Activated CD8-positive, alpha-beta memory T cell treated with anti-CD3 and anti-CD28 coated beads for 1 hour (primary cell): Measurements from ENCODE around the gene TTYH2.
"Not testable (repeated sequence)": the region's sequence is repeated elsewhere in the genome, so short reads cannot be mapped to it uniquely, and the experiment has no call there.

Source experiments
- DNase-seq, 2 donors: peaks; one replicate each; pipeline ENCODE4 v3.0.0-alpha.2; 2020; ENCODE audit warnings: low read depth in 1 of 2; ENCODE audit errors: extremely low read depth in 1 of 2

The TTYH2 gene

GRCh38 chr17:74212913-74213791 is at the start of gene TTYH2:
TTYH2 (plus strand) TSS chr17:74213571; CDS start chr17:74213588, 17 bp downstream.
- peak; percentile 18 to 56 for DNase-seq

GRCh38 chr17:74163836-74164235 is 49.5 kb upstream of the TTYH2 start:
- no peak for DNase-seq

- DNase-seq: no peak
Observed at GRCh38 chr17:74164446-74165045, 48.8 kb upstream of the TTYH2 start.

GRCh38 chr17:74165797-74166365 is 47.5 kb upstream of the TTYH2 start:
- no peak for DNase-seq

GRCh38 chr17:74170924-74171323 is 42.4 kb upstream of the TTYH2 start:
- DNase-seq: no peak

- no peak for DNase-seq
Observed at GRCh38 chr17:74172700-74173099, 40.7 kb upstream of the TTYH2 start.

- no peak for DNase-seq
Observed at GRCh38 chr17:74176546-74177001, 36.8 kb upstream of the TTYH2 start.

- no peak for DNase-seq
Observed at GRCh38 chr17:74177018-74177450, 36.3 kb upstream of the TTYH2 start.

GRCh38 chr17:74179576-74179975 is 33.8 kb upstream of the TTYH2 start:
- DNase-seq: no peak

- no peak for DNase-seq
Observed at GRCh38 chr17:74180336-74180735, 33.0 kb upstream of the TTYH2 start.

- no peak for DNase-seq
Observed at GRCh38 chr17:74181341-74181740, 32.0 kb upstream of the TTYH2 start.

GRCh38 chr17:74182041-74182723 is 31.2 kb upstream of the TTYH2 start:
- DNase-seq: no peak

GRCh38 chr17:74183411-74183810 is 30.0 kb upstream of the TTYH2 start:
- DNase-seq: no peak

GRCh38 chr17:74185571-74186185 is 27.7 kb upstream of the TTYH2 start:
- no peak for DNase-seq

GRCh38 chr17:74186498-74186897 is 26.9 kb upstream of the TTYH2 start:
- DNase-seq: no peak

- DNase-seq: no peak
Observed at GRCh38 chr17:74187761-74188160, 25.6 kb upstream of the TTYH2 start.

GRCh38 chr17:74188687-74189086 is 24.7 kb upstream of the TTYH2 start:
- not testable (repeated sequence) for DNase-seq

GRCh38 chr17:74190154-74190553 is 23.2 kb upstream of the TTYH2 start:
- DNase-seq: no peak

GRCh38 chr17:74190807-74191406 is 22.5 kb upstream of the TTYH2 start:
- DNase-seq: no peak
